CD4-positive, alpha-beta memory T cell (primary cell): ENCODE data around the gene RASA3. TPM values are rescaled to one million over a fixed set of nuclear protein-coding genes. Genes with fewer than 3 reads are reported as not detected.
A peak's percentile ranks its signal among the peaks of the same experiment; 100 is the strongest.

Experiments
- CTCF ChIA-PET: fragments of 350-600 bp; sonication (Branson Sonifier 250); formaldehyde crosslinking; loops from one replicate; lab custom pipeline; 2021; ENCODE audit warnings: inconsistent platforms; ENCODE audit not compliant: partially characterized antibody; lab: Charles Lee
- POLR2A ChIA-PET: fragments of 350-600 bp; sonication (Branson Sonifier 250); formaldehyde crosslinking; loops from one replicate; lab custom pipeline; 2021; ENCODE audit not compliant: partially characterized antibody; lab: Charles Lee
- DNase-seq, 5 donors: peaks; one replicate each; pipeline versions ENCODE4 v3.0.0 to v3.0.0-alpha.2; 2020 to 2022; ENCODE audit warnings: mixed read lengths in 1 of 5
- H3K27ac ChIP-seq: one replicate; pipeline ENCODE4 v1.7.0; 2013; ENCODE audit warnings: low read depth, low read length
- H3K27me3 ChIP-seq: 2 replicates; pipeline ENCODE4 v1.7.0; 2013; ENCODE audit warnings: mild to moderate bottlenecking, low read length, moderate library complexity; ENCODE audit not compliant: insufficient read depth
- H3K36me3 ChIP-seq: 2 replicates; pipeline ENCODE4 v1.7.0; 2013; ENCODE audit warnings: mild to moderate bottlenecking, low read length, moderate library complexity; ENCODE audit not compliant: insufficient read depth
- H3K4me1 ChIP-seq: 2 replicates; pipeline ENCODE4 v1.7.0; 2013; ENCODE audit warnings: mild to moderate bottlenecking, low read length, moderate library complexity; ENCODE audit not compliant: insufficient read depth
- H3K4me3 ChIP-seq, 2 donors: one replicate each; pipeline ENCODE4 v1.7.0; 2013; ENCODE audit warnings: low read length in 2 of 2, mild to moderate bottlenecking in 1 of 2
- H3K9me3 ChIP-seq, 2 donors: one replicate each; pipeline ENCODE4 v1.7.0; 2013; ENCODE audit warnings: low read length in 2 of 2, control low read depth in 1 of 2; ENCODE audit not compliant: control insufficient read depth in 1 of 2
- H3K27ac Mint-ChIP-seq, 7 donors: one replicate each; pipeline ENCODE4 v1.8.0; 2020 to 2021; ENCODE audit warnings: mixed read lengths in 7 of 7, mild to moderate bottlenecking in 6 of 7, inconsistent platforms in 3 of 7, moderate library complexity in 3 of 7
- H3K27me3 Mint-ChIP-seq, 2 donors: one replicate each; pipeline ENCODE4 v1.8.0; 2020 to 2021; ENCODE audit warnings: mixed read lengths in 2 of 2
- H3K36me3 Mint-ChIP-seq, 2 donors: one replicate each; pipeline ENCODE4 v1.8.0; 2020 to 2021; ENCODE audit warnings: mixed read lengths in 2 of 2, inconsistent platforms in 1 of 2, mild to moderate bottlenecking in 1 of 2
- H3K4me1 Mint-ChIP-seq, 4 donors: one replicate each; pipeline ENCODE4 v1.8.0; 2020 to 2021; ENCODE audit warnings: mixed read lengths in 4 of 4, mild to moderate bottlenecking in 1 of 4
- H3K4me3 Mint-ChIP-seq, 8 donors: one replicate each; pipeline ENCODE4 v1.8.0; 2020 to 2021; ENCODE audit warnings: mixed read lengths in 8 of 8, mild to moderate bottlenecking in 7 of 8, moderate library complexity in 6 of 8, inconsistent platforms in 3 of 8
- H3K9me3 Mint-ChIP-seq, 8 donors: one replicate each; pipeline ENCODE4 v1.8.0; 2020 to 2021; ENCODE audit warnings: mixed read lengths in 8 of 8, mild to moderate bottlenecking in 5 of 8, inconsistent platforms in 3 of 8, moderate library complexity in 1 of 8
- intact Hi-C: fragments of 100-400 bp; cut with micrococcal nuclease; formaldehyde crosslinking; loops from one replicate; pipeline ENCODE4 v1.15.1; 2023
- polyA plus RNA-seq, 2 donors: library from polyadenylated mRNA; unstranded; fragments of 300-500 nt; fragmentation: Illumina TruSeq; gene quantifications; one replicate each; pipeline ENCODE4 v1.2.3, GENCODE V29; 2021
- total RNA-seq, 2 experiments: library from RNA; stranded (reverse); gene quantifications; one replicate each; pipeline ENCODE4 v1.2.3, GENCODE V29; 2021

The RASA3 gene
- total and polyA plus RNA-seq, 4 experiments from 2014 or later: 65.5 to 174 (median 156) TPM

- peaks cover 96% of the 10 kb centered on the region for H3K4me1 ChIP-seq
- H3K9me3 ChIP-seq: no peaks in the 10 kb centered on the region
- peaks cover 47 to 90% (median 74%) of the 10 kb centered on the region in 4 donors for H3K4me1 Mint-ChIP-seq
- no peaks in the 10 kb centered on the region for H3K27me3 ChIP-seq
- H3K36me3 ChIP-seq: peaks cover 54% of the 10 kb centered on the region
- peak overlapping the region; percentile 52 for H3K27ac ChIP-seq
- H3K27ac Mint-ChIP-seq: peak overlapping the region; percentile 94 to 98 (median 95)
- peak; percentile 82 to 91 (median 88) for DNase-seq
- CTCF ChIA-PET: interaction anchor here (0.7 to 3.6 kb wide), 20 partner anchors 8 to 117 kb away, joined by 3 to 32 read pairs (median 4); no protein-coding TSS in a partner anchor
- H3K36me3 Mint-ChIP-seq: peaks cover 37 to 61% of the 10 kb centered on the region in 2 donors
- peak overlapping the region; percentile 42 to 44 for H3K4me3 ChIP-seq
- H3K4me3 Mint-ChIP-seq: peak overlapping the region; percentile 84 to 91 (median 88)
- intact Hi-C loops: loop anchor here (1.0 to 10.0 kb wide), 7 partner anchors 19 to 293 kb away; partner anchors contain the start of gene C13orf46
- POLR2A ChIA-PET: interaction anchor here (0.7 to 7.8 kb wide), 20 partner anchors 8 to 264 kb away, joined by 3 to 113 read pairs (median 4); partner anchors contain the start of gene RASA3
- H3K27me3 Mint-ChIP-seq: no peaks in the 10 kb centered on the region
- H3K9me3 Mint-ChIP-seq: peaks cover 0 to 21% (median 0%) of the 10 kb centered on the region in 8 donors
Observed at GRCh38 chr13:114110091-114110829, 22.2 kb downstream of the RASA3 start.

DNA sequence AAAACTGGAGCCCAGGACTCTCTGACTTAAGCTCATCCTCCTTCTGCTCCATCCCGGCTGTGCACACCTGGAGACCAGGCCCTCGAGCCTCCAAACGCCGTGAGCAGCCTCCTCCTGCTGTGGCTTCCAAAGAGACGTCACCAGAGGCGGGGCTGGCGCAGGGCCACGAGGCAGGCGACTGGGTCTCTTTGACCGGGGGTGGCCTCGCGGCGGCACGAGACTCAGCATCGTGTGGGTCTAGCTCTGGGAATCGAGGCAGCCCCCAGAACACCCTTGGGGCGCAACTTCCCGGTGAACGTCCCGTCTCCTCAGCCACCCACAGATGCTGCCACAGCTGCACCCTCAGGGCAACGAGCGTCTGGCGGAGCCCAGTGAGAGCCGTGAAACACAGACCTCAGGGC lies 22.8 kb downstream of the RASA3 start:
- H3K4me3 ChIP-seq: peak overlapping the region; percentile 42 to 44
- Mint-ChIP-seq H3K4me1 (peaks cover 45 to 90% (median 72%) of the 10 kb centered on the region in 4 donors), H3K9me3 (peaks cover 0 to 21% (median 0%) of the 10 kb centered on the region in 8 donors), H3K27me3 (no peaks in the 10 kb centered on the region), H3K27ac (peak overlapping the region; percentile 94 to 98 (median 95)), H3K36me3 (peaks cover 34 to 58% of the 10 kb centered on the region in 2 donors), H3K4me3 (peak overlapping the region; percentile 80 to 91 (median 88))
- ChIA-PET CTCF (interaction anchor here (1.0 to 3.6 kb wide), 10 partner anchors 9 to 118 kb away, joined by 3 to 32 read pairs (median 5); no protein-coding TSS in a partner anchor), POLR2A (interaction anchor here (0.9 to 7.8 kb wide), 14 partner anchors 9 to 263 kb away, joined by 3 to 113 read pairs (median 8); partner anchors contain the start of gene RASA3)
- intact Hi-C loops: loop anchor here (1.0 to 10.0 kb wide), 7 partner anchors 20 to 292 kb away; partner anchors contain the start of gene C13orf46
- peaks cover 50% of the 10 kb centered on the region for H3K36me3 ChIP-seq
- DNase-seq: peak in 1 of 5 donors; percentile 54
- H3K27ac ChIP-seq: peak overlapping the region; percentile 52
- H3K27me3 ChIP-seq: no peaks in the 10 kb centered on the region
- no peaks in the 10 kb centered on the region for H3K9me3 ChIP-seq
- peaks cover 96% of the 10 kb centered on the region for H3K4me1 ChIP-seq

DNA sequence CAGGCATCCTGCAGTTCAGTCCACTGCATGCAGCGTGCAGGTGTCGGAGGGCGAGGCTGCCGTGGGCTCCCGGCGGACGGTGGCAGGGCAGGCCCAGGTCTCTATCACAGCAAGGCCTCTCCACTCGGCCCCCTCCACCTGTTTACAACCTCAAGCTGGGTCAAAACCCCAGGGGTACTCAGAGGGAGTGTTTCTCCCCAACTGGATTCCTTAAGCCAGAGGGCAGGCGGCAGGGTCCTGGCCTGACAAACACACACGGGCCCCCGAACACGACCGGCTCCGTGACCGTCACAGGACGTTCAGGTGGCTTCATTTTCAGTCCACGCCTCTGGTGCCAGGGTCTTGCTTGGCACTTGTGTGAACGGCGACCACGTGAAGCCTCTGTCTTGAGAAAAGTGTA lies 23.5 kb downstream of the RASA3 start:
- Mint-ChIP-seq H3K27ac (peak overlapping the region; percentile 94 to 98 (median 95)), H3K36me3 (peaks cover 27 to 56% of the 10 kb centered on the region in 2 donors), H3K4me1 (peaks cover 42 to 88% (median 69%) of the 10 kb centered on the region in 4 donors), H3K9me3 (peaks cover 0 to 14% (median 0%) of the 10 kb centered on the region in 8 donors), H3K4me3 (peak overlapping the region; percentile 15 to 91 (median 88)), H3K27me3 (no peaks in the 10 kb centered on the region)
- H3K9me3 ChIP-seq: no peaks in the 10 kb centered on the region
- intact Hi-C loops: no loop called here
- ChIA-PET CTCF (interaction anchor here (1.0 to 1.8 kb wide), 5 partner anchors 11 to 62 kb away, joined by 3 to 5 read pairs (median 3); no protein-coding TSS in a partner anchor), POLR2A (interaction anchor here (1.0 to 7.8 kb wide), 7 partner anchors 13 to 52 kb away, joined by 3 to 113 read pairs (median 15); partner anchors contain the start of gene RASA3)
- H3K4me1 ChIP-seq: peaks cover 94% of the 10 kb centered on the region
- H3K27ac ChIP-seq: peak overlapping the region; percentile 52
- H3K27me3 ChIP-seq: no peaks in the 10 kb centered on the region
- peak overlapping the region in 1 of 2 donors; percentile 44 for H3K4me3 ChIP-seq
- DNase-seq: peak in 1 of 5 donors; percentile 41
- peaks cover 47% of the 10 kb centered on the region for H3K36me3 ChIP-seq

GRCh38 chr13:114108141-114108761 lies 24.2 kb downstream of the RASA3 start:
- Histone ChIP-seq H3K36me3 (peaks cover 43% of the 10 kb centered on the region), H3K4me1 (peaks cover 88% of the 10 kb centered on the region), H3K9me3 (no peaks in the 10 kb centered on the region), H3K4me3 (peak overlapping the region in 1 of 2 donors; percentile 44), H3K27ac (peak overlapping the region; percentile 52), H3K27me3 (no peaks in the 10 kb centered on the region)
- Mint-ChIP-seq H3K4me3 (peak overlapping the region; percentile 15 to 91 (median 87)), H3K36me3 (peaks cover 25 to 54% of the 10 kb centered on the region in 2 donors), H3K27me3 (no peaks in the 10 kb centered on the region), H3K4me1 (peaks cover 41 to 86% (median 68%) of the 10 kb centered on the region in 4 donors), H3K9me3 (peaks cover 0 to 13% (median 0%) of the 10 kb centered on the region in 8 donors), H3K27ac (peak overlapping the region; percentile 71 to 97 (median 92))
- ChIA-PET POLR2A (interaction anchor here (1.0 kb wide), 1 partner anchor 40 kb away, joined by 3 read pairs; no protein-coding TSS in a partner anchor), CTCF (interaction anchor here (1.3 kb wide), 2 partner anchors 11 to 23 kb away, joined by 3 read pairs; no protein-coding TSS in a partner anchor)
- peak in 1 of 5 donors; percentile 33 for DNase-seq
- intact Hi-C loops: no loop called here

DNA sequence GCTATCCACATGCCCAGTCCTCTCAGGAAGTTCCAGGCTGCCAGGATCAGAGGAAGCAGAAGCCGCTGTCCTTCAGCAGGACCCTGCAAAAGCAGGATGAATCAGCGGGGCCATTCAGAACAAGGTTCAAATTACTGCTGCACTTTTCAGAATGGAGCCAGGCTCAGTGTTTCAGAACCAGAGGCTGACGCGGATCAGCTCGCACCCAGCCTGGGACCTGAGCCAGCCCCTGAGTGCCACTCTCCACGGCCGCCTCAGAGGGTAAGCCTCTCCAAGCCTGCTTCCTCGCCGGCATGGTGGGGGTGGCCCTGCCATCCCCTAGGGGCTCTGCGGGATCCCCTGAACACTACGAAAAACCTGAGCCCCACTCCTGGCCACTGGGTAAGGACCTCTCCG lies 24.7 kb downstream of the RASA3 start:
- intact Hi-C loops: no loop called here
- peaks cover 41% of the 10 kb centered on the region for H3K36me3 ChIP-seq
- no peak for DNase-seq
- H3K4me1 Mint-ChIP-seq: peaks cover 41 to 86% (median 68%) of the 10 kb centered on the region in 4 donors
- no peaks in the 10 kb centered on the region for H3K27me3 ChIP-seq
- H3K27me3 Mint-ChIP-seq: no peaks in the 10 kb centered on the region
- peak overlapping the region in 7 of 8 donors; percentile 51 to 91 (median 88) for H3K4me3 Mint-ChIP-seq
- ChIA-PET CTCF (no interaction called here), POLR2A (no interaction called here)
- H3K27ac Mint-ChIP-seq: peak overlapping the region; percentile 71 to 97 (median 92)
- H3K9me3 ChIP-seq: no peaks in the 10 kb centered on the region
- peaks cover 0 to 12% (median 0%) of the 10 kb centered on the region in 8 donors for H3K9me3 Mint-ChIP-seq
- H3K4me1 ChIP-seq: peaks cover 88% of the 10 kb centered on the region
- H3K27ac ChIP-seq: peak overlapping the region; percentile 52
- H3K4me3 ChIP-seq: no peak overlapping the region
- peaks cover 21 to 54% of the 10 kb centered on the region in 2 donors for H3K36me3 Mint-ChIP-seq

GRCh38 chr13:114106991-114107685 lies 25.3 kb downstream of the RASA3 start:
- POLR2A ChIA-PET: interaction anchor here (1.2 kb wide), 1 partner anchor 24 kb away, joined by 3 read pairs; no protein-coding TSS in a partner anchor
- no peak overlapping the region for H3K27ac ChIP-seq

More at GRCh38 chr13:114106991-114107685, 25.3 kb downstream of the RASA3 start:
- CTCF ChIA-PET: interaction anchor here (1.3 kb wide), 1 partner anchor 35 kb away, joined by 3 read pairs; no protein-coding TSS in a partner anchor
- Histone ChIP-seq H3K27me3 (no peaks in the 10 kb centered on the region), H3K9me3 (no peaks in the 10 kb centered on the region), H3K4me1 (peaks cover 88% of the 10 kb centered on the region), H3K4me3 (no peak overlapping the region), H3K36me3 (peaks cover 42% of the 10 kb centered on the region)
- Mint-ChIP-seq H3K36me3 (peaks cover 21 to 55% of the 10 kb centered on the region in 2 donors), H3K9me3 (peaks cover 0 to 13% (median 0%) of the 10 kb centered on the region in 8 donors), H3K4me1 (peaks cover 41 to 85% (median 66%) of the 10 kb centered on the region in 4 donors), H3K27me3 (no peaks in the 10 kb centered on the region), H3K4me3 (peak overlapping the region in 3 of 8 donors; percentile 25 to 91 (median 26)), H3K27ac (peak overlapping the region in 4 of 7 donors; percentile 74 to 94 (median 82))
- peak in 1 of 5 donors; percentile 38 for DNase-seq
- intact Hi-C loops: no loop called here
